H1 (cell line): ENCODE data around the gene SS18. TPM values are rescaled to one million over a fixed set of nuclear protein-coding genes. Genes with fewer than 3 reads are reported as not detected.

Experiments used
- CTCF ChIA-PET: fragments of 300-600 bp; sonication (Branson Sonifier 250); formaldehyde crosslinking; loops from one replicate; lab custom pipeline; 2021; ENCODE audit not compliant: partially characterized antibody; lab: Charles Lee
- POLR2A ChIA-PET: fragments of 300-600 bp; sonication (Branson Sonifier 250); formaldehyde crosslinking; loops from one replicate; lab custom pipeline; 2021; ENCODE audit warnings: inconsistent platforms; ENCODE audit not compliant: partially characterized antibody; lab: Charles Lee
- DNase-seq, 2 experiments: peaks; one replicate each; pipeline versions ENCODE4 v3.0.0 to v3.0.0-alpha.2; 2010 to 2022; ENCODE audit warnings: low spot score in 2 of 2, low read depth in 1 of 2, mixed read lengths in 1 of 2
- FAIRE-seq: peaks from 2 replicates; lab custom pipeline; 2011; peaks lifted over from hg19 to GRCh38; lab: Jason Lieb, UNC
- H2AFZ ChIP-seq: 2 replicates; pipeline ENCODE4 v1.8.1; 2012; ENCODE audit warnings: low read length, inconsistent platforms
- H2AK5ac ChIP-seq: 2 replicates; pipeline ENCODE4 v1.6.1; 2013; ENCODE audit warnings: low read depth, low read length
- H2BK120ac ChIP-seq: replicated peaks from 2 replicates; pipeline ENCODE3; 2013; ENCODE audit warnings: low read depth, low read length, inconsistent platforms
- H2BK12ac ChIP-seq: 2 replicates; pipeline ENCODE4 v1.6.1; 2013; ENCODE audit warnings: low read depth, low read length
- H2BK15ac ChIP-seq: 2 replicates; pipeline ENCODE4 v1.6.1; 2013; ENCODE audit warnings: low read length
- H2BK20ac ChIP-seq: 2 replicates; pipeline ENCODE4 v1.6.1; 2013; ENCODE audit warnings: low read length
- H2BK5ac ChIP-seq: 2 replicates; pipeline ENCODE4 v1.6.1; 2013; ENCODE audit warnings: low read depth, low read length
- H3K14ac ChIP-seq: 2 replicates; pipeline ENCODE4 v1.6.1; 2013; ENCODE audit warnings: inconsistent platforms; ENCODE audit not compliant: insufficient read length
- H3K18ac ChIP-seq: 2 replicates; pipeline ENCODE4 v1.6.1; 2013; ENCODE audit warnings: low read length; ENCODE audit errors: extremely low read depth
- H3K23ac ChIP-seq: 2 replicates; pipeline ENCODE4 v1.6.1; 2013; ENCODE audit warnings: inconsistent platforms; ENCODE audit not compliant: insufficient read length
- H3K23me2 ChIP-seq: 2 replicates; pipeline ENCODE4 v1.6.1; 2013; ENCODE audit warnings: low read depth, low read length
- H3K27ac ChIP-seq: 2 replicates; pipeline ENCODE4 v1.6.1; 2011; ENCODE audit warnings: low read depth, low read length, inconsistent platforms
- H3K27me3 ChIP-seq, 4 experiments: replicated peaks in 1 of 4; 1 replicate in 1 of 4; 2 replicates in 3 of 4; pipeline versions ENCODE4 v1.6.1 to v1.8.1; 2011 to 2013; ENCODE audit warnings: low read length in 3 of 4, mild to moderate bottlenecking in 3 of 4, inconsistent platforms in 2 of 4, mixed read lengths in 2 of 4, moderate library complexity in 1 of 4; ENCODE audit not compliant: control insufficient read depth in 3 of 4, insufficient read depth in 3 of 4; ENCODE audit errors: extremely low read depth in 1 of 4
- H3K36me3 ChIP-seq, 4 experiments: 2 replicates each; pipeline versions ENCODE4 v1.6.1 to v1.8.1; 2011 to 2013; ENCODE audit warnings: mild to moderate bottlenecking in 4 of 4, low read length in 3 of 4, moderate library complexity in 2 of 4, control low read depth in 1 of 4, inconsistent platforms in 1 of 4; ENCODE audit not compliant: insufficient read depth in 4 of 4, control insufficient read depth in 2 of 4
- H3K4ac ChIP-seq: replicated peaks from 2 replicates; pipeline ENCODE3; 2013; ENCODE audit warnings: low read length, low read depth, mixed read lengths, inconsistent platforms; ENCODE audit not compliant: insufficient read length
- H3K4me1 ChIP-seq, 4 experiments: replicated peaks in 1 of 4; 1 replicate in 1 of 4; 2 replicates in 3 of 4; pipeline versions ENCODE4 v1.6.1 to v1.8.1; 2011 to 2013; ENCODE audit warnings: low read length in 3 of 4, inconsistent platforms in 2 of 4, mixed read lengths in 1 of 4; ENCODE audit not compliant: insufficient read depth in 4 of 4, control insufficient read depth in 3 of 4
- H3K4me2 ChIP-seq, 2 experiments: 2 replicates each; pipeline versions ENCODE4 v1.6.1 to v1.8.1; 2011 to 2013; ENCODE audit warnings: low read depth in 2 of 2, low read length in 2 of 2, control low read depth in 1 of 2, inconsistent platforms in 1 of 2, mild to moderate bottlenecking in 1 of 2; ENCODE audit not compliant: insufficient read depth in 1 of 2
- H3K4me3 ChIP-seq, 4 experiments: fragments of 200-600, 300-600 bp in 1 of 4; sonication (generic), shearing (Covaris generic), sonication (Bioruptor Twin) in 1 of 4; 2 replicates each; pipeline versions ENCODE4 v1.5.1 to v1.8.1; 2011 to 2016; ENCODE audit warnings: low read length in 4 of 4, low read depth in 3 of 4, control low read depth in 2 of 4, inconsistent platforms in 2 of 4, mild to moderate bottlenecking in 2 of 4, mixed read lengths in 1 of 4, moderate library complexity in 1 of 4; ENCODE audit not compliant: insufficient read depth in 2 of 4; ENCODE audit errors: extremely low read depth in 1 of 4
- H3K56ac ChIP-seq: replicated peaks from 2 replicates; pipeline ENCODE3; 2013; ENCODE audit warnings: low read depth, mild to moderate bottlenecking, mixed read lengths, low read length, inconsistent platforms; ENCODE audit not compliant: insufficient read length
- H3K79me1 ChIP-seq: 2 replicates; pipeline ENCODE4 v1.6.1; 2013; ENCODE audit warnings: low read depth, low read length, control low read depth
- H3K79me2 ChIP-seq, 2 experiments: 2 replicates each; pipeline versions ENCODE4 v1.6.1 to v1.8.1; 2012 to 2013; ENCODE audit warnings: low read length in 2 of 2, mild to moderate bottlenecking in 2 of 2, inconsistent platforms in 1 of 2; ENCODE audit not compliant: insufficient read depth in 2 of 2, control insufficient read depth in 1 of 2
- H3K9ac ChIP-seq, 4 experiments: replicated peaks in 1 of 4; 1 replicate in 1 of 4; 2 replicates in 3 of 4; pipeline versions ENCODE4 v1.6.1 to v1.8.1; 2011 to 2013; ENCODE audit warnings: low read depth in 3 of 4, low read length in 3 of 4, control low read depth in 2 of 4, mild to moderate bottlenecking in 2 of 4, moderate library complexity in 2 of 4, inconsistent platforms in 1 of 4; ENCODE audit errors: extremely low read depth in 1 of 4
- H3K9me3 ChIP-seq, 2 experiments: 2 replicates each; pipeline versions ENCODE4 v1.6.1 to v1.8.1; 2012 to 2013; ENCODE audit warnings: mild to moderate bottlenecking in 2 of 2, moderate library complexity in 2 of 2, control low read depth in 1 of 2, inconsistent platforms in 1 of 2, low read depth in 1 of 2, low read length in 1 of 2, mixed read lengths in 1 of 2; ENCODE audit not compliant: insufficient read depth in 2 of 2
- H4K20me1 ChIP-seq, 2 experiments: replicated peaks in 1 of 2; 2 replicates each; pipeline versions ENCODE3 to v1.8.1; 2011 to 2013; ENCODE audit warnings: inconsistent platforms in 2 of 2, low read length in 2 of 2, mild to moderate bottlenecking in 1 of 2; ENCODE audit not compliant: insufficient read depth in 2 of 2, control insufficient read depth in 1 of 2
- H4K5ac ChIP-seq: 2 replicates; pipeline ENCODE4 v1.6.1; 2013; ENCODE audit warnings: low read length, low read depth, mixed read lengths, inconsistent platforms; ENCODE audit not compliant: insufficient read length
- H4K8ac ChIP-seq: 2 replicates; pipeline ENCODE4 v1.8.0; 2013; ENCODE audit warnings: mild to moderate bottlenecking, moderate library complexity, low read length, inconsistent platforms; ENCODE audit not compliant: insufficient read depth; ENCODE audit errors: extremely low read depth
- H4K91ac ChIP-seq: replicated peaks from 2 replicates; pipeline ENCODE3; 2013; ENCODE audit warnings: low read length, mixed read lengths, inconsistent platforms; ENCODE audit not compliant: insufficient read length
- ATF3 ChIP-seq: IDR thresholded peaks from 2 replicates; pipeline ENCODE4 v1.6.1; 2011; ENCODE audit warnings: low read depth, mild to moderate bottlenecking, low read length; ENCODE audit not compliant: insufficient read depth
- CBX8 ChIP-seq: fragments of 300-800, 300-1000 bp; sonication (generic); IDR thresholded peaks from 2 replicates; pipeline ENCODE4 v1.7.1; 2016; ENCODE audit warnings: low read depth, low read length, borderline replicate concordance
- EP300 ChIP-seq, 2 experiments: IDR thresholded peaks; 1 replicate in 1 of 2; 2 replicates in 1 of 2; pipeline ENCODE4 v1.6.1; 2011 to 2012; ENCODE audit warnings: low read depth in 2 of 2, low read length in 2 of 2, mild to moderate bottlenecking in 2 of 2, borderline replicate concordance in 1 of 2, inconsistent platforms in 1 of 2, moderate library complexity in 1 of 2
- GABPA ChIP-seq: IDR thresholded peaks from 2 replicates; pipeline ENCODE4 v1.6.1; 2011; ENCODE audit warnings: mild to moderate bottlenecking, low read length, moderate library complexity, borderline replicate concordance; ENCODE audit not compliant: insufficient read depth
- NANOG ChIP-seq: IDR thresholded peaks from 2 replicates; pipeline ENCODE4 v1.6.1; 2011; ENCODE audit warnings: low read length, low read depth, mild to moderate bottlenecking, inconsistent platforms; ENCODE audit not compliant: insufficient read depth, poor library complexity, severe bottlenecking
- POLR2AphosphoS5 ChIP-seq: IDR thresholded peaks from 2 replicates; pipeline ENCODE4 v1.6.1; 2011; ENCODE audit warnings: low read depth, low read length
- RXRA ChIP-seq: IDR thresholded peaks from 2 replicates; pipeline ENCODE4 v1.6.1; 2011; ENCODE audit warnings: low read depth, mild to moderate bottlenecking, low read length, moderate library complexity; ENCODE audit not compliant: insufficient read depth
- SP4 ChIP-seq: IDR thresholded peaks from 2 replicates; pipeline ENCODE4 v1.6.1; 2012; ENCODE audit warnings: low read length, inconsistent platforms
- YY1 ChIP-seq: IDR thresholded peaks from 2 replicates; pipeline ENCODE4 v1.6.1; 2011; ENCODE audit warnings: low read depth, mild to moderate bottlenecking, low read length
- WGBS, 2 experiments: shearing (Covaris generic) in 1 of 2; methylation state at CpG; one replicate each; pipeline versions ENCODE4 v1.1.6 to v1.1.7; 2013 to 2015; ENCODE audit warnings: low lambda C conversion rate in 2 of 2, mixed read lengths in 2 of 2, inconsistent platforms in 1 of 2, low coverage in 1 of 2, missing lambda C conversion rate in 1 of 2; ENCODE audit not compliant: insufficient replicate concordance in 2 of 2, insufficient coverage in 1 of 2, insufficient read length in 1 of 2; ENCODE audit errors: extremely low coverage in 1 of 2, missing lambda C conversion rate in 1 of 2; 5-methylcytosine and 5-hydroxymethylcytosine counted together
- polyA plus RNA-seq, 7 experiments: library from polyadenylated mRNA; depleted of rRNA in 3 of 7; stranded (reverse) in 5 of 7; unstranded in 2 of 7; fragments of >200 nt in 5 of 7; fragments of 200-250 nt in 2 of 7; gene quantifications; 1 replicate in 5 of 7; 2 replicates in 1 of 7; 4 replicates in 1 of 7; pipeline versions ENCODE4 v1.2.1 to v1.2.3, GENCODE V29; 2011 to 2013; ENCODE audit warnings: missing spikeins in 2 of 7, mixed read lengths in 2 of 7
- total RNA-seq: library from RNA; stranded (reverse); fragmentation: NEBNext Ultra II Directional; extraction: Animal tissue kit (Norgen Biotek cat#: 25700); gene quantifications from 2 replicates; pipeline ENCODE4 v1.2.1, GENCODE V29; 2021

Gene SS18
- total and polyA plus RNA-seq, 2 of the 8 experiments (the other 6 are each of a cell fraction or from before 2014, with no cell fraction given): 83.5 to 106 TPM

GRCh38 chr18:26071725-26072124 is 18.7 kb downstream of the SS18 start:
- H2BK15ac ChIP-seq: no peak overlapping the region
- peaks cover 0 to 43% of the 10 kb centered on the region in 2 experiments; a peak in 2 of 4 replicates for H3K79me2 ChIP-seq
- CTCF ChIA-PET: no interaction called here

More at GRCh38 chr18:26071725-26072124, 18.7 kb downstream of the SS18 start:
- Histone ChIP-seq H3K14ac (no peak overlapping the region), H3K27me3 (no peaks in the 10 kb centered on the region), H2BK120ac (no peak overlapping the region), H3K23ac (no peak overlapping the region), H3K9ac (no peak overlapping the region), H3K27ac (no peak overlapping the region), H3K56ac (no peak overlapping the region), H2BK12ac (no peak overlapping the region), H2BK5ac (no peak overlapping the region), H3K9me3 (peaks cover 0 to 8% of the 10 kb centered on the region in 2 experiments; a peak in 1 of 4 replicates), H3K79me1 (no peaks in the 10 kb centered on the region), H3K4me2 (no peak overlapping the region), H2AK5ac (no peak overlapping the region), H4K20me1 (peaks cover 0 to 2% of the 10 kb centered on the region in 2 experiments), H3K4ac (no peak overlapping the region), H3K4me1 (no peaks in the 10 kb centered on the region), H4K5ac (no peak overlapping the region), H3K18ac (no peak overlapping the region), H3K23me2 (no peaks in the 10 kb centered on the region), H2BK20ac (no peak overlapping the region), H3K36me3 (peaks cover 0 to 68% (median 29%) of the 10 kb centered on the region in 4 experiments; a peak in 6 of 8 replicates), H2AFZ (no peak overlapping the region), H4K91ac (no peak overlapping the region), H3K4me3 (no peak overlapping the region), H4K8ac (no peak overlapping the region)
- TF ChIP-seq CBX8 (no peak), ATF3 (no peak), NANOG (no peak), EP300 (IDR thresholded peaks at IDR 0.05; ENCODE audit: borderline replicate concordance in 1 of 2, low read depth in 2 of 2, low read length in 2 of 2) (no peak), YY1 (no peak), GABPA (no peak), RXRA (no peak), SP4 (no peak), POLR2AphosphoS5 (no peak)
- no peak for DNase-seq
- WGBS, 2 experiments: 100% methylated on average over 2 of the region's 2 CpGs; no CpG with 5 or more reads in 1 of the 2 experiments
- POLR2A ChIA-PET: interaction anchor here (1.4 kb wide), 1 partner anchor 18 kb away, joined by 3 read pairs; no protein-coding TSS in a partner anchor
- FAIRE-seq: no peak
